Measurements from ENCODE around the gene MYOCD. TPM values are rescaled to one million over a fixed set of nuclear protein-coding genes. Genes with fewer than 3 reads are reported as not detected.

The MYOCD gene
- total and polyA plus RNA-seq, 4 donors, result 0.05 to 0.59 (median 0.23) TPM

- Histone ChIP-seq H3K4me1 (ENCODE audit: control insufficient read depth in 4 of 4, insufficient read depth in 4 of 4, low read length in 3 of 4) (no peaks in the 10 kb centered on the region), H3K9ac (ENCODE audit: low read depth in 1 of 2, low read length in 2 of 2) (no peak overlapping the region), H3K27me3 (ENCODE audit: control insufficient read depth in 4 of 4, insufficient read depth in 4 of 4, low read length in 3 of 4) (peaks cover 0 to 2% (median under 1%) of the 10 kb centered on the region in 4 donors), H3K36me3 (ENCODE audit: control insufficient read depth in 4 of 4, insufficient read depth in 3 of 4, low read depth in 1 of 4, low read length in 3 of 4) (no peaks in the 10 kb centered on the region), H3K27ac (ENCODE audit: low read depth in 1 of 2, low read length in 2 of 2) (no peak overlapping the region), H3K9me3 (ENCODE audit: control insufficient read depth in 4 of 4, low read length in 3 of 4) (no peaks in the 10 kb centered on the region), H3K4me3 (ENCODE audit: low read depth in 1 of 3, low read length in 3 of 3) (no peak overlapping the region)
- WGBS, result 55% methylated on average over 2 of the region's 2 CpGs
- no peak for TF ChIP-seq FOXA2 (IDR thresholded peaks at IDR 0.05)
- TF ChIP-seq SP1 (IDR thresholded peaks at IDR 0.05), result no peak
- TF ChIP-seq RXRA (IDR thresholded peaks at IDR 0.05), result no peak
- DNase-seq (ENCODE audit: low spot score), result no peak
These were observed 24.6 kb upstream of the MYOCD start for GRCh38 chr17:12641084-12641483.

GRCh38 chr17:12642034-12642433 lies 23.7 kb upstream of the MYOCD start:
- H3K27ac ChIP-seq (ENCODE audit: low read depth in 1 of 2, low read length in 2 of 2), result no peak overlapping the region
- no peak overlapping the region for H3K9ac ChIP-seq (ENCODE audit: low read depth in 1 of 2, low read length in 2 of 2)
- TF ChIP-seq, protein P1, sequence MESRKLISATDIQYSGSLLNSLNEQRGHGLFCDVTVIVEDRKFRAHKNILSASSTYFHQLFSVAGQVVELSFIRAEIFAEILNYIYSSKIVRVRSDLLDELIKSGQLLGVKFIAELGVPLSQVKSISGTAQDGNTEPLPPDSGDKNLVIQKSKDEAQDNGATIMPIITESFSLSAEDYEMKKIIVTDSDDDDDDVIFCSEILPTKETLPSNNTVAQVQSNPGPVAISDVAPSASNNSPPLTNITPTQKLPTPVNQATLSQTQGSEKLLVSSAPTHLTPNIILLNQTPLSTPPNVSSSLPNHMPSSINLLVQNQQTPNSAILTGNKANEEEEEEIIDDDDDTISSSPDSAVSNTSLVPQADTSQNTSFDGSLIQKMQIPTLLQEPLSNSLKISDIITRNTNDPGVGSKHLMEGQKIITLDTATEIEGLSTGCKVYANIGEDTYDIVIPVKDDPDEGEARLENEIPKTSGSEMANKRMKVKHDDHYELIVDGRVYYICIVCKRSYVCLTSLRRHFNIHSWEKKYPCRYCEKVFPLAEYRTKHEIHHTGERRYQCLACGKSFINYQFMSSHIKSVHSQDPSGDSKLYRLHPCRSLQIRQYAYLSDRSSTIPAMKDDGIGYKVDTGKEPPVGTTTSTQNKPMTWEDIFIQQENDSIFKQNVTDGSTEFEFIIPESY (IDR thresholded peaks at IDR 0.05), result no peak
- TF ChIP-seq HNF4G (IDR thresholded peaks at IDR 0.05) (no peak), MAX (IDR thresholded peaks at IDR 0.05) (no peak), RAD21 (IDR thresholded peaks at IDR 0.05) (no peak), RXRA (IDR thresholded peaks at IDR 0.05) (no peak), HNF4A (conservative IDR thresholded peaks at IDR 0.05) (no peak), YY1 (IDR thresholded peaks at IDR 0.05) (no peak), JUND (IDR thresholded peaks at IDR 0.05) (no peak), GABPA (IDR thresholded peaks at IDR 0.05 in 1 of 2, conservative IDR thresholded peaks at IDR 0.05 in 1 of 2) (no peak), EGR1 (IDR thresholded peaks at IDR 0.05; ENCODE audit: low read depth in 2 of 2) (no peak), CTCF (IDR thresholded peaks at IDR 0.05; ENCODE audit: low read depth, low read length, missing input control) (no peak), NR2F2 (IDR thresholded peaks at IDR 0.05) (no peak), TAF1 (conservative IDR thresholded peaks at IDR 0.05) (no peak), FOXA1 (IDR thresholded peaks at IDR 0.05) (no peak), FOXA2 (IDR thresholded peaks at IDR 0.05) (no peak), SP1 (IDR thresholded peaks at IDR 0.05) (no peak)
- TF ChIP-seq, protein P2, sequence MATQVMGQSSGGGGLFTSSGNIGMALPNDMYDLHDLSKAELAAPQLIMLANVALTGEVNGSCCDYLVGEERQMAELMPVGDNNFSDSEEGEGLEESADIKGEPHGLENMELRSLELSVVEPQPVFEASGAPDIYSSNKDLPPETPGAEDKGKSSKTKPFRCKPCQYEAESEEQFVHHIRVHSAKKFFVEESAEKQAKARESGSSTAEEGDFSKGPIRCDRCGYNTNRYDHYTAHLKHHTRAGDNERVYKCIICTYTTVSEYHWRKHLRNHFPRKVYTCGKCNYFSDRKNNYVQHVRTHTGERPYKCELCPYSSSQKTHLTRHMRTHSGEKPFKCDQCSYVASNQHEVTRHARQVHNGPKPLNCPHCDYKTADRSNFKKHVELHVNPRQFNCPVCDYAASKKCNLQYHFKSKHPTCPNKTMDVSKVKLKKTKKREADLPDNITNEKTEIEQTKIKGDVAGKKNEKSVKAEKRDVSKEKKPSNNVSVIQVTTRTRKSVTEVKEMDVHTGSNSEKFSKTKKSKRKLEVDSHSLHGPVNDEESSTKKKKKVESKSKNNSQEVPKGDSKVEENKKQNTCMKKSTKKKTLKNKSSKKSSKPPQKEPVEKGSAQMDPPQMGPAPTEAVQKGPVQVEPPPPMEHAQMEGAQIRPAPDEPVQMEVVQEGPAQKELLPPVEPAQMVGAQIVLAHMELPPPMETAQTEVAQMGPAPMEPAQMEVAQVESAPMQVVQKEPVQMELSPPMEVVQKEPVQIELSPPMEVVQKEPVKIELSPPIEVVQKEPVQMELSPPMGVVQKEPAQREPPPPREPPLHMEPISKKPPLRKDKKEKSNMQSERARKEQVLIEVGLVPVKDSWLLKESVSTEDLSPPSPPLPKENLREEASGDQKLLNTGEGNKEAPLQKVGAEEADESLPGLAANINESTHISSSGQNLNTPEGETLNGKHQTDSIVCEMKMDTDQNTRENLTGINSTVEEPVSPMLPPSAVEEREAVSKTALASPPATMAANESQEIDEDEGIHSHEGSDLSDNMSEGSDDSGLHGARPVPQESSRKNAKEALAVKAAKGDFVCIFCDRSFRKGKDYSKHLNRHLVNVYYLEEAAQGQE (IDR thresholded peaks at IDR 0.05), result no peak
- TF ChIP-seq, protein P3, sequence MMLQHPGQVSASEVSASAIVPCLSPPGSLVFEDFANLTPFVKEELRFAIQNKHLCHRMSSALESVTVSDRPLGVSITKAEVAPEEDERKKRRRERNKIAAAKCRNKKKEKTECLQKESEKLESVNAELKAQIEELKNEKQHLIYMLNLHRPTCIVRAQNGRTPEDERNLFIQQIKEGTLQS (IDR thresholded peaks at IDR 0.05), result no peak
- no peaks in the 10 kb centered on the region for H3K4me1 ChIP-seq (ENCODE audit: control insufficient read depth in 4 of 4, insufficient read depth in 4 of 4, low read length in 3 of 4)
- no peak overlapping the region for H3K4me3 ChIP-seq (ENCODE audit: low read depth in 1 of 3, low read length in 3 of 3)
- WGBS, result 63% methylated on average over 4 of the region's 4 CpGs
- no peak for DNase-seq (ENCODE audit: low spot score)
- no peaks in the 10 kb centered on the region for H3K9me3 ChIP-seq (ENCODE audit: control insufficient read depth in 4 of 4, low read length in 3 of 4)
- no peaks in the 10 kb centered on the region for H3K36me3 ChIP-seq (ENCODE audit: control insufficient read depth in 4 of 4, insufficient read depth in 3 of 4, low read depth in 1 of 4, low read length in 3 of 4)
- H3K27me3 ChIP-seq (ENCODE audit: control insufficient read depth in 4 of 4, insufficient read depth in 4 of 4, low read length in 3 of 4), result peaks cover 0 to 2% (median under 1%) of the 10 kb centered on the region in 4 donors
